HepG2 (cell line): Measurements from ENCODE around the gene BLMH. TPM values are rescaled to one million over a fixed set of nuclear protein-coding genes. Genes with fewer than 3 reads are reported as not detected.

Experiments
- ATAC-seq: fragments of 200-7000 bp; cut with Tn5 transposase; 3 replicates; pipeline ENCODE4 v1.9.1; 2020; ENCODE audit warnings: mild to moderate bottlenecking, moderate library complexity
- BruUV-seq: library from RNA; stranded (reverse); fragments of 400-500 nt; replicated peaks from 2 replicates; lab custom pipeline; 2021; lab: Mats Ljungman, UMichigan
- CTCF ChIA-PET: fragments of 300-600 bp; formaldehyde crosslinking; extraction: SDS; loops from one replicate; lab custom pipeline; 2021; ENCODE audit warnings: low total read pairs, inconsistent platforms, low intra/inter-chr PET ratio; lab: Yijun Ruan, JAX
- POLR2A ChIA-PET: fragments of 350-600 bp; sonication (Branson Sonifier 250); formaldehyde crosslinking; loops from one replicate; lab custom pipeline; 2020; ENCODE audit warnings: antibody characterized with exemption, inconsistent platforms; lab: Yijun Ruan, JAX
- DNase-seq: peaks from one replicate; pipeline ENCODE4 v3.0.0-alpha.2; 2015; ENCODE audit warnings: low spot score
- FAIRE-seq: peaks from 3 replicates; lab custom pipeline; 2011; peaks lifted over from hg19 to GRCh38; lab: Jason Lieb, UNC
- H2AFZ ChIP-seq: one replicate; pipeline ENCODE4 v1.6.1; 2011; ENCODE audit warnings: low read length, inconsistent platforms
- H3K27ac ChIP-seq: fragments of 300-600 bp; 3 replicates; pipeline ENCODE4 v1.8.0; 2011; ENCODE audit warnings: mixed run types, mild to moderate bottlenecking, mixed read lengths, low read length, inconsistent platforms; ENCODE audit not compliant: insufficient read depth; ENCODE audit errors: extremely low read length
- H3K27me3 ChIP-seq, 2 experiments: fragments of 200-600 bp in 1 of 2; 2 replicates in 1 of 2; 3 replicates in 1 of 2; pipeline versions ENCODE4 v1.6.0 to v1.8.0; 2011; ENCODE audit warnings: low read length in 2 of 2, mild to moderate bottlenecking in 2 of 2, moderate library complexity in 2 of 2, inconsistent platforms in 1 of 2; ENCODE audit not compliant: insufficient read depth in 2 of 2, control insufficient read depth in 1 of 2
- H3K36me3 ChIP-seq, 2 experiments: fragments of 200-600 bp in 1 of 2; replicated peaks in 1 of 2; 2 replicates in 1 of 2; 3 replicates in 1 of 2; pipeline versions ENCODE4 v1.5.1 to v1.8.0; 2011; ENCODE audit warnings: low read length in 2 of 2, inconsistent platforms in 1 of 2; ENCODE audit not compliant: insufficient read depth in 2 of 2, control insufficient read depth in 1 of 2
- H3K4me1 ChIP-seq: 2 replicates; pipeline ENCODE4 v1.5.1; 2012; ENCODE audit warnings: low read length, inconsistent platforms; ENCODE audit not compliant: insufficient read depth
- H3K4me2 ChIP-seq: 2 replicates; pipeline ENCODE4 v1.6.0; 2011; ENCODE audit warnings: low read depth, low read length, inconsistent platforms
- H3K4me3 ChIP-seq, 3 experiments: fragments of 200-600 bp in 1 of 3; sonication (generic), shearing (Covaris generic) in 1 of 3; replicated peaks in 1 of 3; 2 replicates each; pipeline ENCODE4 v1.5.1; 2011 to 2016; ENCODE audit warnings: low read length in 3 of 3, inconsistent platforms in 2 of 3, low read depth in 2 of 3, mild to moderate bottlenecking in 2 of 3, control low read depth in 1 of 3, mixed read lengths in 1 of 3; ENCODE audit not compliant: insufficient read depth in 1 of 3
- H3K79me2 ChIP-seq: one replicate; pipeline ENCODE4 v1.6.1; 2011; ENCODE audit warnings: low read length, inconsistent platforms; ENCODE audit not compliant: insufficient read depth
- H3K9ac ChIP-seq: 2 replicates; pipeline ENCODE4 v1.6.0; 2011; ENCODE audit warnings: mild to moderate bottlenecking, low read depth, low read length, inconsistent platforms; ENCODE audit not compliant: insufficient read depth
- H3K9me3 ChIP-seq: 2 replicates; pipeline ENCODE4 v1.5.1; 2012; ENCODE audit warnings: mild to moderate bottlenecking, low read length
- H4K20me1 ChIP-seq: 2 replicates; pipeline ENCODE4 v1.6.0; 2011; ENCODE audit warnings: inconsistent platforms, mild to moderate bottlenecking, low read length, moderate library complexity; ENCODE audit not compliant: insufficient read depth
- ARHGAP35 ChIP-seq: sonication (generic); formaldehyde crosslinking; IDR thresholded peaks from 2 replicates; pipeline ENCODE4 v1.9.0; 2022; ENCODE audit warnings: mild to moderate bottlenecking, inconsistent platforms, moderate library complexity, missing genetic modification reagents, borderline replicate concordance
- HNRNPLL ChIP-seq: fragments of 200-400 bp; formaldehyde crosslinking; IDR thresholded peaks from 2 replicates; pipeline ENCODE4 v1.6.1; 2017; ENCODE audit warnings: mild to moderate bottlenecking, low read depth, low read length; ENCODE audit not compliant: poor library complexity, severe bottlenecking
- MAX ChIP-seq: IDR thresholded peaks from 2 replicates; pipeline ENCODE4 v1.6.1; 2012; ENCODE audit warnings: inconsistent platforms
- SNAPC2 ChIP-seq: sonication (generic); formaldehyde crosslinking; IDR thresholded peaks from 2 replicates; pipeline ENCODE4 v1.8.1; 2022; ENCODE audit warnings: mild to moderate bottlenecking, missing genetic modification reagents
- ZBTB1 ChIP-seq: sonication (generic); formaldehyde crosslinking; IDR thresholded peaks from 2 replicates; pipeline ENCODE4 v1.4.0; 2020; ENCODE audit warnings: missing genetic modification reagents, borderline replicate concordance
- ZNF639 ChIP-seq: conservative IDR thresholded peaks from 2 replicates; pipeline ENCODE4 v1.6.1; 2018; ENCODE audit warnings: missing genetic modification reagents
- ZNF761 ChIP-seq: sonication (generic); formaldehyde crosslinking; conservative IDR thresholded peaks from 2 replicates; pipeline ENCODE4 v1.4.0; 2020; ENCODE audit warnings: mild to moderate bottlenecking, missing genetic modification reagents
- ZNF775 ChIP-seq: sonication (generic); formaldehyde crosslinking; IDR thresholded peaks from 2 replicates; pipeline ENCODE4 v1.4.0; 2020; ENCODE audit warnings: missing genetic modification reagents, mild to moderate bottlenecking, moderate library complexity, borderline replicate concordance
- WGBS: methylation state at CpG from one replicate; pipeline ENCODE4 v1.1.6; 2017; ENCODE audit warnings: low lambda C conversion rate; 5-methylcytosine and 5-hydroxymethylcytosine counted together
- in situ Hi-C: cut with HindIII; loops from 2 replicates; pipeline ENCODE4 v1.10.0; 2017; ENCODE audit warnings: low pct_unique_long_range_greater_than_20kb; ENCODE audit not compliant: extremely low pct_ligation_motif_present
- intact Hi-C: fragments of 100-400 bp; cut with micrococcal nuclease; formaldehyde crosslinking; loops from one replicate; pipeline ENCODE4 v1.10.0; 2022; ENCODE audit not compliant: unreplicated experiment
- polyA plus RNA-seq, 8 experiments: library from polyadenylated mRNA; depleted of rRNA in 3 of 8; stranded (reverse) in 7 of 8; unstranded in 1 of 8; fragments of >200 nt; fragmentation: Illumina TruSeq in 4 of 8; extraction: Trizol in 4 of 8; gene quantifications; 2 replicates each; pipeline versions ENCODE4 v1.2.1 to v1.2.3, GENCODE V29; 2011 to 2016; ENCODE audit warnings: low read depth in 4 of 8, missing spikeins in 1 of 8, mixed read lengths in 1 of 8; ENCODE audit not compliant: insufficient read depth in 1 of 8
- total RNA-seq, 5 experiments: library from RNA; depleted of rRNA; stranded (reverse); fragments of >200 nt; fragmentation: Illumina TruSeq; extraction: Trizol; gene quantifications; 2 replicates each; pipeline ENCODE4 v1.2.3, GENCODE V29; 2016; ENCODE audit warnings: low read depth in 1 of 5
- TF ChIP-seq, protein P1 (sequence below): sonication (generic); formaldehyde crosslinking; IDR thresholded peaks from 2 replicates; pipeline ENCODE4 v1.5.0; 2020; ENCODE audit warnings: mild to moderate bottlenecking, missing genetic modification reagents

Gene BLMH
- total and polyA plus RNA-seq, 2 of the 13 experiments (the other 11 are each of a cell fraction or from before 2014, with no cell fraction given), result 12.1 to 41.0 TPM

DNA sequence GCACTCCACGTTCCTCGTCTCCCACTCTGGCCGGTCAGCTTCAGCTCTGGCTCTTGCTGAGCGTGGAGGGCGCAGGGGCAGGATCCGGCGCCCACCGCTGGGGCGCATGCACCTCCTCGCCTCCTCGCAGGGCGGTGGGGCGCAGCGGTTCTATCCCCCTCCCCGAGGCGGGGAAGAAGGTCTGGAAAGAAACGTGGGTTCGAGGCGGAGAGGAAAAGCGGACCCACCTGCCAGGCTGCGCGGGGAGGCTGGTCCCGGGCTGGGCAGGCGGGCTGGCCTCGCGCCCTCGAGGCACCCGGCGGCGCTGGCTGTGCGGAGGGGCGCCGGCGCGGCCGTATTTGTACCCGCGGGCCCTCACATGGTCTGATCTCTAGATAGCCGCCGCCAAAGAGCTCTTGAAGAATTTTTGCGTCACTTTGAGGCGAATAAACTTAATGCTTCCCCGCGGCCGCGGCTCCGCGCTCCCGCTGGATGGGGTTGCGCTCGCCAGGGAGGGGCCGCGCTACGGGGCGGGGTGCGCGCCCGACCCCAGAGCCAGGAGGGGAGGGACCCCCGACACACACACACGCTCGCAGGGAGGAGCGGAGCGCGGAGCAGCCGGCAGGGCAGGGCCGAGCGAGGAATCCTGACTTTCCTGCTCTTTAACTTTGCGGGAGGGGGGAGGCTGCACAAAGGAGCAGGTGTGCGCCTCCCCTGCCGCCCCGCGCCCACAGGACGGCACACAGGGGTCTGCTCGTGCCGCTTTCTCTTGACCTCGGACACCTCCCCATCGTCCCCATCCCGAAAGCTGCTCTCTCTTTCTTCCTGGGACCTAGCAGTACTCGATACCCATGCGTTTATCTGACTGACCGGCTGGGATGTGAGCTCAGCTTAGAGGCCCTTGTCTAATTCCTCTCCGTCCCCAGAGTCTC is 56.1 kb downstream of the BLMH start, which contains the start of gene SLC6A4:
SLC6A4 (minus strand) TSS at position 312 of the 911 bp plus-strand sequence. CDS start 13,739 bp downstream, outside the sequence.
- ATAC-seq (no peak), FAIRE-seq (no peak), DNase-seq (no peak)
- intact Hi-C loops (loop anchor here (5.0 kb wide), 1 partner anchor 108 kb away; no protein-coding TSS in a partner anchor), in situ Hi-C loops (loop anchor here (10.0 kb wide), 1 partner anchor 111 kb away; no protein-coding TSS in a partner anchor)
- ChIA-PET CTCF (interaction anchor here (2.6 kb wide), 1 partner anchor 110 kb away, joined by 10 read pairs; no protein-coding TSS in a partner anchor), POLR2A (interaction anchor here (1.0 to 1.8 kb wide), 4 partner anchors 9 to 13 kb away, joined by 6 to 7 read pairs (median 7); no protein-coding TSS in a partner anchor)
- Histone ChIP-seq H3K4me2 (peak within 1 kb of the TSS; percentile 55), H4K20me1 (no peaks in the 10 kb centered on the region), H3K9ac (no peak within 1 kb of the TSS), H3K9me3 (no peaks in the 10 kb centered on the region), H3K4me3 (no peak within 1 kb of the TSS; a peak in 1 of 6 replicates), H2AFZ (peak within 1 kb of the TSS; percentile 44), H3K79me2 (no peaks in the 10 kb centered on the region), H3K27ac (no peak within 1 kb of the TSS), H3K36me3 (no peaks in the 10 kb centered on the region), H3K4me1 (peaks cover 55% of the 10 kb centered on the region), H3K27me3 (no peaks in the 10 kb centered on the region)
- 95% methylated on average over 68 of the region's 82 CpGs for WGBS
- no TSS peak for BruUV-seq
- no peak for TF ChIP-seq ZNF775 (CRISPR knock-in tag)
- TF ChIP-seq SNAPC2 (CRISPR knock-in tag), result no peak
- TF ChIP-seq ARHGAP35 (CRISPR knock-in tag), result no peak
- TF ChIP-seq, protein P1, sequence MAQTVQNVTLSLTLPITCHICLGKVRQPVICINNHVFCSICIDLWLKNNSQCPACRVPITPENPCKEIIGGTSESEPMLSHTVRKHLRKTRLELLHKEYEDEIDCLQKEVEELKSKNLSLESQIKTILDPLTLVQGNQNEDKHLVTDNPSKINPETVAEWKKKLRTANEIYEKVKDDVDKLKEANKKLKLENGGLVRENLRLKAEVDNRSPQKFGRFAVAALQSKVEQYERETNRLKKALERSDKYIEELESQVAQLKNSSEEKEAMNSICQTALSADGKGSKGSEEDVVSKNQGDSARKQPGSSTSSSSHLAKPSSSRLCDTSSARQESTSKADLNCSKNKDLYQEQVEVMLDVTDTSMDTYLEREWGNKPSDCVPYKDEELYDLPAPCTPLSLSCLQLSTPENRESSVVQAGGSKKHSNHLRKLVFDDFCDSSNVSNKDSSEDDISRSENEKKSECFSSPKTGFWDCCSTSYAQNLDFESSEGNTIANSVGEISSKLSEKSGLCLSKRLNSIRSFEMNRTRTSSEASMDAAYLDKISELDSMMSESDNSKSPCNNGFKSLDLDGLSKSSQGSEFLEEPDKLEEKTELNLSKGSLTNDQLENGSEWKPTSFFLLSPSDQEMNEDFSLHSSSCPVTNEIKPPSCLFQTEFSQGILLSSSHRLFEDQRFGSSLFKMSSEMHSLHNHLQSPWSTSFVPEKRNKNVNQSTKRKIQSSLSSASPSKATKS (CRISPR knock-in tag), result no peak
- no peak for TF ChIP-seq ZNF639 (CRISPR knock-in tag)
- no peak for TF ChIP-seq HNRNPLL
- TF ChIP-seq MAX, result no peak
- no peak for TF ChIP-seq ZNF761
- TF ChIP-seq ZBTB1, result no peak
